Measurements from ENCODE around the gene EIF4EBP3. TPM values are rescaled to one million over a fixed set of nuclear protein-coding genes. Genes with fewer than 3 reads are reported as not detected.

EIF4EBP3 gene
- total RNA-seq, 4 donors from 2014 or later, result 12.3 to 29.4 (median 14.9) TPM

DNA sequence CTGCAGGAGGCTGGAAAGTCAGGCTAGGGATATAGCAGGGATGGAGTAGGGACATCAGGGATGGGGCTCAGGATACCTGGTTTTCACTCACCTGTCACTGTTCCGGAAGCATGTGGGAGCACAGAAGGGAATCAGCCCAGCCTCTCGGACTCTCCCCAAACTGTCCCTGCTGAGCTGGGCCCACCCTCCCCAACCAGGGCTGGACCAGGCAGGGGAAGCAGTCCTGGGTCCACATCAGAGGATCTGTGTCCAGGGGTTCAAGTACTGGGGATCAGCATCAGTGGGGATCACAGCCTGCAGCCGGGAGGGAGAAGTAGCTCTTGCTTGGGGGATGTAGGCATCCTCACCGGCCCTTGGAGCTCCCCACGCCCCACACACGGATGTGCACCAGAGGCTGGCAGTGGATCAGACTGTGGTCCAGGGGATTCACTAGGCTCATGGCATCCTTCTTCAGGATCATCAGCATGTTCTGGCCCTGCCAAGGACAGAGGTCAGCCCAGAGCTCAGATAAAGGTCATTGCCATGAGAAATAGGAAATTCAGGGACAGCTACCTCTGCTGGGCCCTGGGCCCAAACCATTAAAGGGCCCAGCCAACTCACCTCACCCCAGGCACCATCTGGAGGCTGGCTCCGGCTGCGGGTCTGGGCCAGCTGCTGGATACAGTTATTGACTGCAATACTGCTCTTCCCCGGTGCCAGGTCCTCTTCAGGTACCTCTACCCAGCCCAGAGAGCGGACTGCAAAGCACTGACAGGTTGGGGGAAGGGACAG, 14.5 kb downstream of the EIF4EBP3 start:
- Histone ChIP-seq H3K4me3 (no peak overlapping the region), H3K4me1 (peaks cover 0 to 57% (median 28%) of the 10 kb centered on the region in 4 donors), H3K36me3 (peaks cover 0 to 60% (median 0%) of the 10 kb centered on the region in 3 donors), H3K27me3 (no peaks in the 10 kb centered on the region), H3K27ac (peak overlapping the region in 1 of 4 donors; percentile 13), H3K9me3 (no peaks in the 10 kb centered on the region)
- DNase-seq (ENCODE audit: low spot score in 2 of 2), result no peak
- TF ChIP-seq POLR2A (IDR thresholded peaks at IDR 0.05) (no peak), EP300 (IDR thresholded peaks at IDR 0.05) (no peak)
- TF ChIP-seq, protein P1, sequence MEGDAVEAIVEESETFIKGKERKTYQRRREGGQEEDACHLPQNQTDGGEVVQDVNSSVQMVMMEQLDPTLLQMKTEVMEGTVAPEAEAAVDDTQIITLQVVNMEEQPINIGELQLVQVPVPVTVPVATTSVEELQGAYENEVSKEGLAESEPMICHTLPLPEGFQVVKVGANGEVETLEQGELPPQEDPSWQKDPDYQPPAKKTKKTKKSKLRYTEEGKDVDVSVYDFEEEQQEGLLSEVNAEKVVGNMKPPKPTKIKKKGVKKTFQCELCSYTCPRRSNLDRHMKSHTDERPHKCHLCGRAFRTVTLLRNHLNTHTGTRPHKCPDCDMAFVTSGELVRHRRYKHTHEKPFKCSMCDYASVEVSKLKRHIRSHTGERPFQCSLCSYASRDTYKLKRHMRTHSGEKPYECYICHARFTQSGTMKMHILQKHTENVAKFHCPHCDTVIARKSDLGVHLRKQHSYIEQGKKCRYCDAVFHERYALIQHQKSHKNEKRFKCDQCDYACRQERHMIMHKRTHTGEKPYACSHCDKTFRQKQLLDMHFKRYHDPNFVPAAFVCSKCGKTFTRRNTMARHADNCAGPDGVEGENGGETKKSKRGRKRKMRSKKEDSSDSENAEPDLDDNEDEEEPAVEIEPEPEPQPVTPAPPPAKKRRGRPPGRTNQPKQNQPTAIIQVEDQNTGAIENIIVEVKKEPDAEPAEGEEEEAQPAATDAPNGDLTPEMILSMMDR (IDR thresholded peaks at IDR 0.05), result no peak
- 90% methylated on average over 8 to 10 of the region's 10 CpGs for WGBS, 2 donors

DNA sequence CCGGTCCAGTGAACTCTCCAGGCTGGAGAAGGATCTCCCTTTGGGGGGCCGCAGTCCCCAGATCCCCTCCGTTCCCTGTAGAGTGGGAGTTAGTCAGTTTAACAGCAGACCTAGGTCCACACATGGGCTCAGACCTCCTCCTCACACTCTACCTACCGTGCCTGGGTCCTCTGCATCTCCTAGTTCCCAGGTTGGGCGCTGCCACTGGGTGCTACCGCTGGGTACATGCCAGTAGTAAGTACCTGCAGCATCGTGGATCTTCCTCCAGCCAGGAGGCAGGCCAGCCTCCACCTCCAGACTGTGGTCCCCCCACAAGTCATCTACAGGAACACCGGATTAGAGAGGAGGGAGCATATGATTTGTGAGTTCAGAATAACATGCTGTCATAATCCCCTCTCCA, 16.1 kb downstream of the EIF4EBP3 start:
- Histone ChIP-seq H3K36me3 (peaks cover 0 to 70% (median 2%) of the 10 kb centered on the region in 3 donors), H3K27me3 (no peaks in the 10 kb centered on the region), H3K27ac (peak overlapping the region; percentile 95 to 98 (median 96)), H3K9me3 (no peaks in the 10 kb centered on the region), H3K4me1 (peaks cover 0 to 60% (median 25%) of the 10 kb centered on the region in 4 donors), H3K4me3 (peak overlapping the region; percentile 58 to 97 (median 74))
- no peak for DNase-seq (ENCODE audit: low spot score in 2 of 2)
- TF ChIP-seq EP300 (IDR thresholded peaks at IDR 0.05), result no peak
- no peak for TF ChIP-seq POLR2A (IDR thresholded peaks at IDR 0.05)
- TF ChIP-seq, protein P1 (IDR thresholded peaks at IDR 0.05), result no peak
- 64 to 69% methylated on average over 8 of the region's 8 CpGs for WGBS, 2 donors

DNA sequence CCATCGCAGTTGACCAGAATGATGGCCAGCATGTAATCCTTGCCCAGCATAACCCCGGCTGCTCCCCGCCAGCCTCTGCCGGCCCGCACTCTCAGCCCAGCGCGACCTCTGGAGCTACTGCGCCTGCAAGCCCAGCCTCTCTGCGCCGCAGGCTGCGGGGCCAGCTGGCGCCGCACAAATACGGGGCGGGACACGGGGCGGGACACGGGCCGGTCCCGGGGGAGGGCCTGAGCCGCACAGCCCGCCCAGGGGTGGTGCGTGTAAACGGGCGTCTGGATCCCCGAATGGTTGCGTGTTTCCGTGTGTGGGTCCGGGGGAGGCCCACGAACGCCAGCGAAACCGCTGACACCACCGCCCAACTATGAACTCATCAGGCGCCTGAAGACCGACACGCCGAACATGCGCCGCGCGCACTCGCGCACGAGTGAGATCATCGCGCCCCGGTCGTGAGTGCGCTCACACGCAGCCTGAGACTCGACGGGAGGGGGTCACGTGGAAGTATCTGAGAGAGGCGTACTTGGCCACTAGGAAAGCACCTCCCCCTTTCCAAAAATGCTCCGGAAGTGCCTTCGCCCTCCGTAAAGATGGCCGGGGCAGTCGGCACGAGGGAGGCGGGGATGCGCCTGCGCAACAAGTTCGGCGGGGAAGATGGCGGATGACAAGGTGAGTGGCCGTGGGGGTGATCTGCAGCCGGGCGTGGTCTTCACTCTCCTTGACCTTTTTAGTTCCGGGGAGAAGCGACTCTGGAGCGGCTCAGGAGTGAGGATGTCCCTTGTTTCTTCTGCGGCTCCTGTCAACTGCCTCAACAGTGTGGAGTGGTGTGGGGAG, 16.9 kb downstream of the EIF4EBP3 start, which contains the start of the genes APBB3 and SLC35A4:
TSS of gene APBB3 (minus strand) at position 403 of the 828 bp plus-strand sequence. CDS start at position 50, 353 bp downstream.
TSS of gene SLC35A4 (plus strand) at position 633 of the 828 bp plus-strand sequence. CDS start 2,342 bp downstream, outside the sequence.
- H3K36me3 ChIP-seq, result peaks cover 0 to 68% (median 2%) of the 10 kb centered on the region in 3 donors
- H3K27ac ChIP-seq, result peak within 1 kb of the TSS; percentile 95 to 98 (median 96)
- WGBS, 2 donors, result 1% methylated on average over 39 to 59 of the region's 74 CpGs

DNA sequence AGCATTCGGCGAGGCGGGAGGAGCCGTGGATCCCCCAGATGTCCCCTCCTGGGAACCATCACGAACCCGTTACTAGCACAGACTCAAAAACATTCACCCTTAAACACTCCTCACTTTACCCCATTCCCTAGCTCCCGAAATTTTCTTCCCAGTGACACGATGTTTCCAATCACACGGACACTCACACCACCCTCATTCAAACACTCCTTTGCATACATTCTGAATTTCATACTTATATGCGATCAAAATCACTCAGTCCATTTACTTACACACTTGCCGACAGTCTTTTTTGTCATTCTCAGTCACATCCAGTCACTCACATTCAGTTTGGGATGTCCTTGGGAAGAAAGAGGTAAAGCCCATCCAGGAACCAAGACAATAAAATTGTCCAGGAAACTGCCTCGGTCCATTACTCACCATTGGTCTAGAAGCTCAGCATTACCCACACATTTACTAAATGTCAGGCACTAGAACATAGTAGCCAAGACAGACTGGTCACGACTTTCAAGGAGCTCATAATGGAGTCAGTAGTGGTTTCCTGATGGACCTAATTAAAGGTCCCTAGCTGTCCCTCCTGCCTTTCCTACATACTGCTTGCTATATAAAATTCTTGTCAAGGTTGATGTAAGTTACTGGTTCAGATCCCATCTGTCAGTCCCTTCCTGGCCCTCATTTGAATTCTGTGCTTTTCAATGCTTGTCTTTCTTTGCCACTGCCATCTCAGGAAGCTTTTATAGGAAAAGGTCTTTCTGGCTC, 17.7 kb downstream of the EIF4EBP3 start:
- H3K36me3 ChIP-seq, result peaks cover 0 to 66% (median 2%) of the 10 kb centered on the region in 3 donors
- DNase-seq (ENCODE audit: low spot score in 2 of 2), result no peak
- peaks cover 0 to 66% (median 25%) of the 10 kb centered on the region in 4 donors for H3K4me1 ChIP-seq
- peak overlapping the region; percentile 58 to 97 (median 74) for H3K4me3 ChIP-seq
- H3K27ac ChIP-seq, result peak overlapping the region; percentile 95 to 98 (median 96)
- H3K9me3 ChIP-seq, result no peaks in the 10 kb centered on the region
- WGBS, 2 donors, result 4 to 5% methylated on average over 13 of the region's 13 CpGs
- TF ChIP-seq POLR2A (IDR thresholded peaks at IDR 0.05) (no peak), EP300 (IDR thresholded peaks at IDR 0.05) (no peak)
- TF ChIP-seq, protein P1 (IDR thresholded peaks at IDR 0.05), result no peak
- no peaks in the 10 kb centered on the region for H3K27me3 ChIP-seq

More for the DNA sequence above, 16.9 kb downstream of the EIF4EBP3 start, which contains the start of the genes APBB3 and SLC35A4:
- no peaks in the 10 kb centered on the region for H3K9me3 ChIP-seq
- H3K4me1 ChIP-seq, result peaks cover 0 to 64% (median 25%) of the 10 kb centered on the region in 4 donors
- H3K4me3 ChIP-seq, result peak within 1 kb of the TSS; percentile 58 to 97 (median 74)
- peak; percentile 94 to 96 for DNase-seq (ENCODE audit: low spot score in 2 of 2)
- no peaks in the 10 kb centered on the region for H3K27me3 ChIP-seq
- TF ChIP-seq POLR2A (IDR thresholded peaks at IDR 0.05) (peak in 1 of 2 donors; percentile 91), EP300 (IDR thresholded peaks at IDR 0.05) (peak; percentile 97 to 99)
- TF ChIP-seq, protein P1 (IDR thresholded peaks at IDR 0.05), result peak in 2 of 5 experiments; percentile 15 to 57
